ENCODE data around the gene PTPRD. TPM values are rescaled to one million over a fixed set of nuclear protein-coding genes. Genes with fewer than 3 reads are reported as not detected.
A peak's percentile ranks its signal among the peaks of the same experiment; 100 is the strongest.

The PTPRD gene
- total RNA-seq, 2 donors from 2014 or later: 60.1 to 75.7 TPM

DNA sequence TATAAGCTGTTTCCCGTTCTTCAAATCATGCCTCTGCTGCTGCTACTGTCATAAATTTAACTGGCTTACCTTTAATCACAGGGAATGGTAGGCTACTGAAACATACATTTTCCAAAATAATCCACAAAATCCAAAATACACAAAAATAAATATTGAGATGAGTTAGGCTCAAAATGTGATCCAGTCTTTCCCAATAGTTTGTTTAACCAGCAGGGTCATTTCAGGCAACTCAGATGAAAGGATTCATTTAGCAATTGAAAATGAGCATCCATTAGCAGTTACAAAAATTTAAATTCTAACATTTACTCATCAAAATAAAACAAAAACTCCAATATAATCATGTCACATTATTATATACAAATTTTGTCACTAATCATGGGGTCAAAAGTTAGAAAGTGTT, 1797.6 kb downstream of the PTPRD start:
- no peaks in the 10 kb centered on the region for H3K27me3 ChIP-seq
- TF ChIP-seq, protein P1, sequence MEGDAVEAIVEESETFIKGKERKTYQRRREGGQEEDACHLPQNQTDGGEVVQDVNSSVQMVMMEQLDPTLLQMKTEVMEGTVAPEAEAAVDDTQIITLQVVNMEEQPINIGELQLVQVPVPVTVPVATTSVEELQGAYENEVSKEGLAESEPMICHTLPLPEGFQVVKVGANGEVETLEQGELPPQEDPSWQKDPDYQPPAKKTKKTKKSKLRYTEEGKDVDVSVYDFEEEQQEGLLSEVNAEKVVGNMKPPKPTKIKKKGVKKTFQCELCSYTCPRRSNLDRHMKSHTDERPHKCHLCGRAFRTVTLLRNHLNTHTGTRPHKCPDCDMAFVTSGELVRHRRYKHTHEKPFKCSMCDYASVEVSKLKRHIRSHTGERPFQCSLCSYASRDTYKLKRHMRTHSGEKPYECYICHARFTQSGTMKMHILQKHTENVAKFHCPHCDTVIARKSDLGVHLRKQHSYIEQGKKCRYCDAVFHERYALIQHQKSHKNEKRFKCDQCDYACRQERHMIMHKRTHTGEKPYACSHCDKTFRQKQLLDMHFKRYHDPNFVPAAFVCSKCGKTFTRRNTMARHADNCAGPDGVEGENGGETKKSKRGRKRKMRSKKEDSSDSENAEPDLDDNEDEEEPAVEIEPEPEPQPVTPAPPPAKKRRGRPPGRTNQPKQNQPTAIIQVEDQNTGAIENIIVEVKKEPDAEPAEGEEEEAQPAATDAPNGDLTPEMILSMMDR (IDR thresholded peaks at IDR 0.05): no peak
- no peaks in the 10 kb centered on the region for H3K4me1 ChIP-seq
- intact Hi-C loops (cut with DNase I): no loop called here
- no peak for DNase-seq
- H3K4me3 ChIP-seq: no peak overlapping the region
- H3K36me3 ChIP-seq: no peaks in the 10 kb centered on the region
- no peak overlapping the region for H3K9ac ChIP-seq (ENCODE audit: low read depth in 2 of 2, low read length in 2 of 2)
- no peaks in the 10 kb centered on the region for H3K9me3 ChIP-seq
- no peak overlapping the region for H3K27ac ChIP-seq

DNA sequence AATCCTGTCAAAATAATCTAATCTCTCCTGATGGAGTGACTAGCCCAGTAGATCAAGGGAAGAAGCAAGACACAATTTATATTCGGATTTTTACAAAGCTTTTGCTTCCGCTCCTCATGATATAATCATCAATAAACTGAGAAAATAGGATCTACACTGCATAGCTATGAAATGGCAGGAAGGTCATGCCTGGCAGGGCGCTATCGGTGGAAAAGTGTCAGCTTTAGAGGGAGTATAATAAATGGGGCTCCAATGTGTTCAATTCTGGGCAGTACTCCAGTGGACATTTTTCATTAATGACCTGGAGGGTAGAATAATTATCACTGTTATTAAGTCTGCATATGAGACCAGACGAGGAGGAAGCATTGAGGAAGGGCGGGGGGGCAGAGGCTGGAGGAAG, 1799.9 kb downstream of the PTPRD start:
- TF ChIP-seq, protein P1 (IDR thresholded peaks at IDR 0.05): no peak
- intact Hi-C loops (cut with DNase I): no loop called here
- Histone ChIP-seq H3K36me3 (no peaks in the 10 kb centered on the region), H3K27ac (no peak overlapping the region), H3K4me3 (no peak overlapping the region), H3K27me3 (no peaks in the 10 kb centered on the region), H3K9ac (ENCODE audit: low read depth in 2 of 2, low read length in 2 of 2) (no peak overlapping the region), H3K4me1 (no peaks in the 10 kb centered on the region), H3K9me3 (no peaks in the 10 kb centered on the region)
- DNase-seq: no peak

- Histone ChIP-seq H3K9me3 (no peaks in the 10 kb centered on the region), H3K27ac (no peak overlapping the region), H3K27me3 (no peaks in the 10 kb centered on the region), H3K4me3 (no peak overlapping the region), H3K4me1 (no peaks in the 10 kb centered on the region), H3K36me3 (no peaks in the 10 kb centered on the region), H3K9ac (ENCODE audit: low read depth in 2 of 2, low read length in 2 of 2) (no peak overlapping the region)
- intact Hi-C loops (cut with DNase I): no loop called here
- no peak for DNase-seq
- TF ChIP-seq, protein P1 (IDR thresholded peaks at IDR 0.05): no peak
Observed at GRCh38 chr9:8809741-8810140, 1803.1 kb downstream of the PTPRD start.

DNA sequence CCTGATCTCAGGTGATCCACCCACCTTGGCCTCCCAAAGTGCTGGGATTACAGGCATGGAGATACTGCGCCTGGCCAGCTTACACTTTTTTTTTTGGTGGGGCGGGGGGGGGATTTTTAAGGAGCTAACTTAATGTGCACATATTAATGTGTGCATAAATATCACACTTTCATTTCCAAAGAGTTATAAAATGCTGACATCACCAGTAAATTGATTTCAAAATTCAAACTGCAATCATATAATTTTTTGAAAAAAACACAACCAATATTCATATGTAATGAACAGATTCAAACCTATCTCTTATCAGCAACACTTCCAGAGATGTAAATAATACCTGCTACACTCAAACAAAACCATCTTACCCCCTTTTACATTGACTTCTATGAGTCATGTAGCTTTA, 1806.7 kb downstream of the PTPRD start:
- no peak for DNase-seq
- no peak overlapping the region for H3K9ac ChIP-seq (ENCODE audit: low read depth in 2 of 2, low read length in 2 of 2)
- no peaks in the 10 kb centered on the region for H3K27me3 ChIP-seq
- H3K36me3 ChIP-seq: no peaks in the 10 kb centered on the region
- no peaks in the 10 kb centered on the region for H3K9me3 ChIP-seq
- H3K4me1 ChIP-seq: no peaks in the 10 kb centered on the region
- no peak overlapping the region for H3K4me3 ChIP-seq
- intact Hi-C loops (cut with DNase I): no loop called here
- TF ChIP-seq, protein P1 (IDR thresholded peaks at IDR 0.05): no peak
- no peak overlapping the region for H3K27ac ChIP-seq

DNA sequence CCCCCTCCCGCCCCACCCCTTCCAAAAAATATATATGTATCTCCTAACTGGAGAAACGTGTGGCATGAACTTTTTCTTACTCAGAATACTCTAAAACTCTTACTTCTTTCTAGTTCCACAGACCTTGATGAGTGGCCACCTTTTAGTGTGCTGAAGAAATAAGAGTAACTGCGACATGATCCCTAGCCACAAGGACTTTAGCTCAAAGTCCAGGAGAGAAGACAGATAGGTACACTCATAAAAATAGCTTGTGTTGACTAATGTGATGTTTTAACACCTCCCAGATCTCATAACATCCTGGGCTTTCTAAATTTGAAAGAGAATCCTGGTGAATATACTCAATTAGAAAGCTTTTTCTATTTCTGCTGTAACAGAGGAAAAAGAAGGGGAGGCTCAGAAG, 1808.2 kb downstream of the PTPRD start:
- DNase-seq: peak; percentile 29
- no peak overlapping the region for H3K9ac ChIP-seq (ENCODE audit: low read depth in 2 of 2, low read length in 2 of 2)
- no peaks in the 10 kb centered on the region for H3K36me3 ChIP-seq
- TF ChIP-seq, protein P1 (IDR thresholded peaks at IDR 0.05): no peak
- intact Hi-C loops (cut with DNase I): no loop called here
- H3K9me3 ChIP-seq: no peaks in the 10 kb centered on the region
- H3K27ac ChIP-seq: peak overlapping the region; percentile 66
- no peaks in the 10 kb centered on the region for H3K4me1 ChIP-seq
- H3K4me3 ChIP-seq: no peak overlapping the region
- H3K27me3 ChIP-seq: no peaks in the 10 kb centered on the region

GRCh38 chr9:8802242-8802641, 1810.6 kb downstream of the PTPRD start:
- Histone ChIP-seq H3K9ac (ENCODE audit: low read depth in 2 of 2, low read length in 2 of 2) (no peak overlapping the region), H3K27ac (peak overlapping the region; percentile 60), H3K4me3 (no peak overlapping the region), H3K4me1 (no peaks in the 10 kb centered on the region), H3K9me3 (no peaks in the 10 kb centered on the region), H3K27me3 (no peaks in the 10 kb centered on the region), H3K36me3 (no peaks in the 10 kb centered on the region)
- no peak for DNase-seq
- intact Hi-C loops (cut with DNase I): no loop called here
- TF ChIP-seq, protein P1 (IDR thresholded peaks at IDR 0.05): no peak
